ENCODE results near the gene EPHA8.

GRCh38 chr1:22646384-22646783 is 83.1 kb downstream of the EPHA8 start:
- TF ChIP-seq CTCF (IDR thresholded peaks at IDR 0.05) (no peak), POLR2AphosphoS5 (IDR thresholded peaks at IDR 0.05) (no peak), POLR2A (IDR thresholded peaks at IDR 0.05) (no peak), EP300 (IDR thresholded peaks at IDR 0.05) (no peak)
